GM19238 (cell line): ENCODE results near the gene PRKX.
"Not testable (repeated sequence)": the region's sequence is repeated elsewhere in the genome, so short reads cannot be mapped to it uniquely, and the experiment has no call there.

Experiments used
- DNase-seq: peaks from one replicate; pipeline ENCODE4 v3.0.0; 2011; ENCODE audit warnings: low spot score; ENCODE audit not compliant: insufficient read length

The PRKX gene

DNA sequence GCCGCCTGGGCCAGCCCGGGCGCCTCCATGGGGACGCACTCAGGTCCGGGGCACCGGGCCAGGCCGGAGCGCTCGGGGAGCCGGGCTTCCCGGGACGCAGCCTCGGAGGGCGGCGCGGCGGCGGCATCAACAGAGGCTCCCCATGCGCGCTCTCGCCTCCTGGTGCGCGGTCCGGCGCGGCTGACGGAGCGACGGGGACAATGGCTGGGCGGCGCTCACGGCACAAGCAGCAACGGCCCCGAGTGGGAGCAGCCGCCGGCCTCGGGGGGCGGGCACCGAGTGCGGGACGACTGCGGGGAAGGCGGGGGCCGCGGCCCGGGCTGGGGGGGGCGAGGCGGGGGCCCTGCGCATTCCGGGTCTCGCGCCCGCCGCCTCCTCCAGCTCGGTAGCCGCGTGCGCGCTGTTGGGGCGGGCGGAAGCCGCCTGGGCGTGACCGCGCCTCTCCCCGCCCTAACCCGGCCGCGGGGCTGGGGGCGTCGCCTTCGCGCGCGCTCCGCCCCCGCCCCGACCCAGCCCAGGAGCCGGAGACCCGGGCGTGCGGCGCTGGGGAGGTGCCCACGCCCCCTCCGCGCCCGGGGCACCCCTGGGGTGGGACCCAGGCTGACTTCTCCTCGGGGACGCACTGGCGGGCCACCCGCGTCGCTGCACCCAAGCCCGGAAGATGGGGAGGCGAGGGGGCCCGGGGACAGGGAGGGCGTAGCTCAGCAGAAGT lies at the start of gene PRKX:
TSS of gene PRKX (minus strand) at position 425 of the 712 bp plus-strand sequence. CDS start at position 29, 396 bp downstream.
- DNase-seq = peak; percentile 87

- DNase-seq = no peak
Measured at GRCh38 chrX:3763111-3763510, 49.7 kb upstream of the PRKX start.

- DNase-seq = no peak
Measured at GRCh38 chrX:3757510-3758025, 44.1 kb upstream of the PRKX start.

DNA sequence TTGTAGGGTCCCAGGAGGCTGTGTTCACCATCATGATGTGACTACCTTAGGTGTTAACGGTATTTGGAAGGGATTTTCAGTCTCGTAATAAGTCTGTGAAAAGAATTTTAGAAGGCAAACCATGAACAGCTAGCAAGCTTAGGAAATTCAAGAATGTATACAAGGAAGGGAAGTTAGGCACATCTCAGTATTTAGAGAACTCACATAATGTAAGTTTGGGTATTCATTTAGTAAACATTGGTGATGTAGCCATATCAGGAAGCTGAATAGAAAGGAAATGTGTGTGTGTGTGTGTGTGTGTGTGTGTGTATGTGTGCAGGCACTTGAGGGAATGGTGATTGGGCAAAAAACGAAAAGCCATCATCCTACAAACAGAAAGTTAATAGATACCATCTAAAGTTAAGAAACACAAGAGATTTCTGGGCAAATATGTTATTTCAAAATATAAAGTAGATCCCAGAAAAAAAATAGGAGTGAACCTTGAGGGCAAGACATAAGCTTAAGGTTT lies 34.7 kb upstream of the PRKX start:
- no peak for DNase-seq

DNA sequence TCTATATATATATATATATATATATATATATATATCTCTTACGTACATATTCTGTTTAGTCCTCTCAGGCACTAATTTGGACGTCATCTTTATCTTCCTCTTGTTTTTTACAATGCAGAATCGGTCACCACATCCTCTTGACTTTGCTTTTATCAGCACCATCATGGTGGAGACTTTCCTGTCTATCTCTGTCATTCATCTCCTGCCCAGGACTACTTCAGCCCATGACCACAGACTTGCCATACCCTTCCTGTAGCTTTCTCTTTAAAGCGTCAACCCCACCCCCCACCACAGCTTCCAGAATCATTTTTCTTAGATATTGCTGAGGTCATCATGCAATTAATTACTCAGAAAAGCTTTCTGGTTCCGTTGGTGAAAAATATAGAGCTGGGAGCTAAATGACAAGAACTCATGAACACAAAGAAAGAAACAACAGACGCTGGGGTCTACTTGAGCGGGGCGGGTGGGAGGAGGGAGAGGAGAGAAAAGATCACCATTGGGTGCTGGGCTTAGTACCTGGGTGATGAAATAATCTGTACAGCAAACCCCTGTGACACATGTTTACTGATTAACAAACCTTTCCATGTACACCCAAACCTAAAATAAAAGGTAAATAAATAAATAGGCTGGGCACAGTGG lies 30.5 kb upstream of the PRKX start:
- DNase-seq = no peak

- DNase-seq = not testable (repeated sequence)
Measured at GRCh38 chrX:3740946-3741345, 27.5 kb upstream of the PRKX start.

GRCh38 chrX:3738509-3738908 lies 25.1 kb upstream of the PRKX start:
- no peak for DNase-seq

DNA sequence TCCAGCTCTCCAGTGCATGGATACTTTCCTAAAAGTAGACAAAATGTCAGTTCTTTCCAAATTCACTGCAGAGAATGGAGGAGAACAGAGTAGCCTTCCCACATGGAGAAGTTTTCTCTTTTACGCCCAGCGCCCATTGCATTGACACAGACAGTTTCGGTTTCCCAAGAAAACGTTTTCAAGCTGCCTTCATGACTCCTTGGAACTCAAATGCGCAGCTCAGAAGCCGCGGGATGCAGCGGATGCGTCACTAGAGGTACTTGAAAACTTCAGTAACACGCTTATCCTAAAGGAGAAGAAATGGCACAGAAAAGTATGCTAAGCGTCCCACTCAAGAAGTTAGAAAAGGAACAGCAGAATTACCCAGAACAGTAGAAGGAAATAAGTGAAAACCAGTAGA lies 23.1 kb upstream of the PRKX start:
- not testable (repeated sequence) for DNase-seq

DNA sequence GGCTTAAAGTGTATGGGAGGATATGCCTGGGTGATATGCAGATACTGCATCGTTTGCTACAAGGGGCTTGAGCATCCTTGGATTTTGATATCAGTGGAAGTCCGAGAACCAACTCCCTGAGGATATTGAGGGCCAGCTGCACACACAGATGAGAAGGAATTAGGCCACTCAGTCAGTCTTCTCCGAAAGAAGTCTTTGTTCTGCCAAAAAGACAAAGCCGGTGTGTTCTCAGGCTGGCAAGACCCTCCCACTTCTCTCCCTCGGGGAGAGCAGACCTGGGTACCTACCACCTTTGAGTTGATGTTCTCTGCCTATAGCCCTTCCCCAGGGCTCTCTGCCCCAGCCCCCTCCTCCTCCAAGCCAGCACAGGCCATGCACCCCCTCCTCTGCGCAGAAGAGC lies 22.4 kb upstream of the PRKX start:
- not testable (repeated sequence) for DNase-seq

DNA sequence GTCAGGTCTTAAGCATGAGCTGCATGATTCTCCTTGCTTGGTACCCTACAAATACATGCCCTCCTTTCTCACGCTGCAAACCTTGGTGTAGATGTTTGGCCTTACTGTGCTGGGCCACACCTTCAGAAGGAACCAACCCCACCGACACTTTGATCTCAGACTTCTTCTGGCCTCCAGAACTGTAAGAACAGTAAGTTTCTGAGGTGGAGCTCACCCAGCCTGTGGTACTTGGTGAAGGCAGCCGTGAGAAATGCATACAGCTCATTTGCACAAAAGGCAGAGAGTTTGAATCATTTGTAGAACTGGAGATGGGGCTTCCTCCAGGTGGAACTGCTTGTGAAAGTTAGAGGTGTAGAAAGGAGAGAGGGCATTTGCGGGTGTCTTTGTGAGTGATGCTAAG lies 21.0 kb upstream of the PRKX start:
- DNase-seq = not testable (repeated sequence)

- DNase-seq = no peak
Measured at GRCh38 chrX:3733043-3733430, 19.6 kb upstream of the PRKX start.

DNA sequence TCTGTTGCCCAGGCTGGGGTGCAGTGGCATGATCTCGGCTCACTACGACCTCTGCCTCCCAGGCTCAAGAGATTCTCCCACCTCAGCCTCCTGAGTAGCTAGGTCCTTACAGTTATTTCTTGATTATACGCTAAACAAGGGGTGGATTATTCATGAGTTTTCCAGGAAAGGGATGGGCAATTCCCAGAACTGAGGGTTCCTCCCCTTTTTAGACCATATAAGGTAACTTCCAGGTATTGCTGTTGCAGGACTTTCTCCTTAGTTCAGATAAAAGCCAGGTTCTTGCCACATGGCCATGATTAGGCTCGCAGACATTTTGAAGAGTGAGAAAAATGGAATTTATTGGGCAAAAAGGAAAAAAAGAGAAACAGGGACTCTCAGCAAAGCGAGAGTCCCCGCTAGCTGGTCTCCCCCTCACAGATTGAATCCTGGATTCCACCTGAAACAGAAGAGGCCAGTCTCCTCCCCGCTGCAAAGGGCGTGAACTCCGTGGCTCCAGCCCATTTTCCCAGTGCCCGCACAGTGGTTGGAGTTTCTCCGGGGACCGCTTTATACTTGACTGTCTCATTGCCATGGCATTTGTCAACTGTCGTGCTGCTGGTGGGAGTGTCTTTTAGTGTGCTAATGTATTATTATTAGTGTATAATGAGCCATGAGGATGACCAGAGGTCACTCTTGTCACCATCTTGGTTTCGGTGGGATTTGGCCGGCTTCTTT lies 19.0 kb upstream of the PRKX start:
- DNase-seq = not testable (repeated sequence)

DNA sequence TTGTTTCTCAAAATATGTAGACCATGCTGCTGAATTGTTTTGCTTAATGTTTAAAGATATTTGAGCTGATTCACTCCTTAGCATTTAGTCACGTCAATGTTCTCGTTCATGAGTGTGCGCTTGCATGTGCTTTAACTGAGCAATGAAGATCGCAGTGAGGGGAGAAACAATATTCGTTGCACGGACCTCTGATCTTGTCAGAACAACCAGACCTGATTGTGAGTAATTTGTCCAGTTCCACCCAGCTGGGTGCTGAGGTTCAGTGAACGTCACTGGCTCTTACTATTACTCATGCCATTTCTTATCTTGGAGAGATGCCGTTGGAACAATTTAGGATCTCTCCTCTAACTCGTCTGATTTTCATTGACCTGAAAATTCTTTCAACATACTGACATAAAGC lies 15.0 kb upstream of the PRKX start:
- no peak for DNase-seq

DNA sequence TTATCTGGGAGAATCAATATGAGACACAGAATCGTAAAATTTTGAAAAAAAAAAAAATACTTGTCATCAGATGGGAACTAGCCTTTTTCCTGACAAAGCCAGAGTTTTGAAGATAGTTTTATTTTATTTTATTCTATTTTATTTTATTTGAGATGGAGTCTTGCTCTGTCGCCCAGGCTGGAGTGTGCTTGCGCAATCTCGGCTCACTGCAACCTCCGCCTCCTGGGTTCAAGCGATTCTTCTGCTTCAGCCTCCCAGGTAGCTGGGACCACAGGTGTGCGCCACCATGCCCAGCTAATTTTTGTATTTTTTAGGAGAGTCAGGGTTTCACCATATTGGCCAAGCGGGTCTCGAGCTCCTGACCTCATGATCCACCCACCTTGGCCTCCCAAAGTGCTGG lies 10.0 kb upstream of the PRKX start:
- not testable (repeated sequence) for DNase-seq

GRCh38 chrX:3717742-3718420 lies 4.4 kb upstream of the PRKX start:
- no peak for DNase-seq

- no peak for DNase-seq
Measured at GRCh38 chrX:3715921-3716320, 2.5 kb upstream of the PRKX start.

DNA sequence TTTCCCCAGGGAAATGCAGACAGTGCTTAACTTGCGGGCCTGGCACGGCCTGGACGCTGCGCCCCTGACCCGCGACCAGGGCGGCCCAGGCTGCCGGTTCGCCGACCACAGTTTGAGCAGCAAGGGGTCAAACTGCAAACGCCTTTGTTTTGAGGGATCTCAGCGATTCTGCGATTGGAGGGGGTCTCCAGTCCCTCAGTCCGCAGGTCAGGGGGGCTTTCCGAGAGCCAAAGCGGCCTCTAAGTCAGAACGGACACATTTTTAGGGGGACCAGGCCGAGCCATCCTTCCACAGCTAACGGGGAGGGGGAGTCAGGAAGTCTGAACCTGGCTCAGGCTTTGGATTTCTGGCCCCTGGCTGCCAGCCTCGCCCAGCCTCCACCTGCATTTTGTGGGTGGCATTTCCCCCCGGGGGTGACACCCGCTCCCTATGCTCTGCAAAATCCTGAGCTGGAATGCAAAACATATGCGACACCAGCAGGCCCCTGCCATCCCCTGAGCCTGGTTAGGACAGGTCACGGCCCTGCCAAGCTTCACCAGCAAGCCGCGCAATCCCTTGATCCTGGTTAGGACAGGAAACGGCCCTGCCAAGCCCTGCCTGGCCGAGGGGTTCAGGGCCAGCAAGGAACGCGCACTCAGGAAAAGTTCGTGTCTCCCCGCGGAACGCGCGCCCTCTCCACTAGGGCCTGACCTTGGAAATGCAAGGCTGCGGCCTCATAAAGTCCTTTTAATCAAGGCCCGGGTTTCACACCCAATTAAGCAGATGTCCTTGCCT lies 1.4 kb upstream of the PRKX start:
- not testable (repeated sequence) for DNase-seq

GRCh38 chrX:3713937-3714434 lies 537 bp upstream of the PRKX start:
- DNase-seq = no peak

DNA sequence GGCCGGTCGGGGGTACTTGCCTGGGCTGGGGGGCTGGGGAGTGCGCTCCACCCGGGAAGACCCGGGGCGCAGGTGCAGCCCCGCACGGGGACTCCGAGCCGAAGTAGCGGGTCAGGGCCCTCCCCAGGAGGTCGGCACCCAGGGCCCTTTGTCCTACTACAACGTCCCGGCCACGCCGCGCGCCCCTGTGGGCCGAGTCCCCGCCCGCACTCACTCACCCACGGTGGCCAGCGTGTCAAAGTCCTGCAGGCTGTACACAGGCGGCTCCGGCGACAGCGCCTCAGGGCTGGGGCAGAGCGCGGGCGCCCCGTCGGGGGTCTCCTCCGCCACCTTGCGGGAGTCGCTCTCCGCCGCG lies 602 bp downstream of the PRKX start:
- DNase-seq = peak; percentile 25

- no peak for DNase-seq
Measured at GRCh38 chrX:3712051-3712869, 1.2 kb downstream of the PRKX start.
